ENCODE results near the gene METTL14. TPM values are rescaled to one million over a fixed set of nuclear protein-coding genes. Genes with fewer than 3 reads are reported as not detected.

Gene METTL14
- total RNA-seq, 2 experiments from 2014 or later: 45.1 to 48.4 TPM

DNA sequence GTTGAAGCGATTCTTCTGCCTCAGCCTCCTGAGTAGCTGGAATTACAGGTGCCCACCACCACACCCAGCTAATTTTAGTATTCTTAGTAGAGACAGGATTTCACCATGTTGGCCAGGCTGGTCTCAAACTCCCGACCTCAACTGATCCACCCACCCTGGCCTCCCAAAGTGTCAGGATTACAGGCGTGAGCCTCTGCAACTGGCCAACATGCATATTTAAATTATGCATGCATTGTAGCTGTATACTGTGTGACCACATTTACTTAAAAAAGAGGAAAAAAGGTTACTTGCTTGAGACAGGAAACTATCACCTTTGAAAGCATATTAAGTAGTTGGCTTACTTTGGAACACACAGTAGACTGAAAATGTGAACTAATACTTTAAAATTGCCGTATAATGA, 29.5 kb downstream of the METTL14 start:
- H3K9me3 Mint-ChIP-seq (ENCODE audit: low read depth): no peaks in the 10 kb centered on the region
- no peak overlapping the region for H3K4me3 Mint-ChIP-seq
- POLR2A ChIA-PET: no interaction called here
- intact Hi-C loops (cut with DNase I, micrococcal nuclease): no loop called here
- no peak overlapping the region for H3K27ac Mint-ChIP-seq
- H3K4me1 Mint-ChIP-seq: peaks cover 15% of the 10 kb centered on the region
- DNase-seq: no peak
- CTCF ChIA-PET: no interaction called here
- no peaks in the 10 kb centered on the region for H3K27me3 Mint-ChIP-seq
- ATAC-seq: no peak
- peaks cover 32% of the 10 kb centered on the region for H3K36me3 Mint-ChIP-seq (ENCODE audit: low read depth)

DNA sequence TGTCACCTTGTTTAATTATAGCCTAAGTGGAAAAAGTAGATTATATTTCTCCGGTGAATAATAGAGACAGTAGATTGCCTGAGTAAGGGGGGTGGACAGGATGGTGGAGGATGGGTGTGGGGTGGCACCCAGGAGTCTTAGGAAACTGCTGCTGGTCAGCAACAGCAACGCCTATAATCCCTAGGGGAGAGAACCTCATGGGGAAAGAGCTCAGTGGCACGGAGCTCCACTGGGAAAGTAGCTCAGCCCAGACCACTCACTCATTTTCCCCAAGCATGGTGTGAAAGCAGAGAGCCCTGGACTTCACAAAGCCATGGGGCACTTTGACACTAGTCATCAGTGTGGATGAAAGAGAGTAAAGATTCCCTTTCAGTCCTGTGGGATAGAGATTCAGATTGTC, 31.1 kb downstream of the METTL14 start:
- Mint-ChIP-seq H3K4me1 (peaks cover 15% of the 10 kb centered on the region), H3K27ac (no peak overlapping the region), H3K36me3 (ENCODE audit: low read depth) (peaks cover 19% of the 10 kb centered on the region), H3K9me3 (ENCODE audit: low read depth) (no peaks in the 10 kb centered on the region), H3K27me3 (no peaks in the 10 kb centered on the region), H3K4me3 (no peak overlapping the region)
- no peak for ATAC-seq
- ChIA-PET POLR2A (no interaction called here), CTCF (interaction anchor here (0.6 kb wide), 1 partner anchor 31 kb away, joined by 5 read pairs; the partner anchor contains the start of gene METTL14)
- intact Hi-C loops (cut with DNase I, micrococcal nuclease): no loop called here
- no peak for DNase-seq

DNA sequence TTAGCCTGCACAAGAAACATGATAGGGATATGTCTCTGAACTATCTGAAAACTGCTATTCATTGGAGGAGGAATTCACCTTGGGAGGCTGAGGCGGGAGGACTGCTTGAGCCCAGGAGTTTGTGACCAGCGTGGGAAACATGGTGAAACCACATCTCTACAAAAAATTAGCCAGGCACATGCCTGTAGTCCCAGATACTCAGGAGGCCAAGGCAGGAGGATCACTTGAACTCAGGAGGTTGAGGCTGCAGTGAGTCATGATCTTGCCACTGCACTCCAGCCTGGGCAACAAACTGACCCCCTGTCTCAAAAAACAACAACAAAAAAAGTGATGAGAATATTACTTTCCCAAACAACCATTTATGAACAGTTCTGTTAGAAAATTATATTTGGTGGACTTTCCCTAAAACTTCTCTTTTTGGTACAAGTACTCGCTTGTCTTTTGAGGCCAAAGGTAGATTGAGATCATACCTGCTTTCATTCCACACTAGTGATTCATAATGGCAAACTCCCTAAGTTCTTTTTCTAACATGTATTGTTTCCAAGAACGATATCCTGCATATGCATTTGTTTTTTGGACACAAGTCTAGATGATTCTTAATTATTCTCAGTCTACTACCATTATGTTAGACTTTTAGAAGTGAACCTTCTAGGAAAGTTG, 33.4 kb downstream of the METTL14 start:
- ChIA-PET POLR2A (no interaction called here), CTCF (no interaction called here)
- H3K36me3 Mint-ChIP-seq (ENCODE audit: low read depth): peaks cover 11% of the 10 kb centered on the region
- ATAC-seq (no peak), DNase-seq (no peak)
- H3K9me3 Mint-ChIP-seq (ENCODE audit: low read depth): no peaks in the 10 kb centered on the region
- H3K27ac Mint-ChIP-seq: no peak overlapping the region
- H3K4me3 Mint-ChIP-seq: no peak overlapping the region
- H3K4me1 Mint-ChIP-seq: no peaks in the 10 kb centered on the region
- intact Hi-C loops (cut with DNase I, micrococcal nuclease): no loop called here
- H3K27me3 Mint-ChIP-seq: no peaks in the 10 kb centered on the region

DNA sequence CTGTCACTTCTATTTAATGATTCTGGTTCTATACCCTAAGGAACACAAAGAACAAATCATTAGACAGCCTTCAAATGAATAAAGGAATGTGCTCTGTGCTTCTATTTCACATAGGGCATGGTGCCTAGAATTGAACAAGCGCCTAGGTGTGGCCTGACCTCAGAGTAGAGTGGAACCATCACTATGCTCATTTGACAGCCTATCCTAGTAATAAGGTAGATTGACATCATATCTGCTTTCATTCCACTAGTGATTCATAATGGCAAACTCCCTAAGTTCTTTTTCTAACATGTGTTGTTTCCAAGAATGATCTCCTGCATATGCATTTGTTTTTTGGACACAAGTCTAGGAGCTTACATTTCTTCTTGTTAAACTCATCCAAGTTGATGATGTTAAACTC, 36.6 kb downstream of the METTL14 start:
- H3K4me1 Mint-ChIP-seq: no peaks in the 10 kb centered on the region
- peaks cover 20% of the 10 kb centered on the region for H3K36me3 Mint-ChIP-seq (ENCODE audit: low read depth)
- no peak overlapping the region for H3K4me3 Mint-ChIP-seq
- no peak for DNase-seq
- no peaks in the 10 kb centered on the region for H3K27me3 Mint-ChIP-seq
- H3K9me3 Mint-ChIP-seq (ENCODE audit: low read depth): no peaks in the 10 kb centered on the region
- POLR2A ChIA-PET: no interaction called here
- no peak for ATAC-seq
- intact Hi-C loops (cut with DNase I, micrococcal nuclease): no loop called here
- H3K27ac Mint-ChIP-seq: no peak overlapping the region
- CTCF ChIA-PET: no interaction called here

DNA sequence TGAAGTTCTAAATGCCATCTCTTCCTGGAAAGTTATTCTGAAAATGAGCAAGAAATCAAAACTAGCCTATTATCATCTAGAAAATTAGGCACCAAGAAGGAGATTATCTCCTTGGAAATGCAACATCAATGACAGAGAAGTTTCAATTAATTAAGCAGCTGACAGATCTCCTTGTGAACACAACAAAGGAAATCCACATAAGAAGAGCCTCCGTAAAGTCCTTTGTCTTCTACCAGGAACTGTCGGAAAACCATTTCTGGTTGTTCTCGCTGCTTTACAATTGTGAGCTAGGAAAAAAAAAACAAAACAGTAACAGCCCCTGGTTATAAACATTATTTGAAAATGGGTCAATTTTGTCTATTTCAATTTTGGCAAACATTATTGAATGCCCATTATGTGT, 38.2 kb downstream of the METTL14 start:
- H3K27ac Mint-ChIP-seq: no peak overlapping the region
- intact Hi-C loops (cut with DNase I, micrococcal nuclease): no loop called here
- H3K27me3 Mint-ChIP-seq: no peaks in the 10 kb centered on the region
- H3K4me3 Mint-ChIP-seq: no peak overlapping the region
- ATAC-seq (no peak), DNase-seq (no peak)
- ChIA-PET CTCF (interaction anchor here (0.7 kb wide), 1 partner anchor 62 kb away, joined by 3 read pairs; no protein-coding TSS in a partner anchor), POLR2A (no interaction called here)
- peaks cover 19% of the 10 kb centered on the region for H3K36me3 Mint-ChIP-seq (ENCODE audit: low read depth)
- H3K4me1 Mint-ChIP-seq: no peaks in the 10 kb centered on the region
- H3K9me3 Mint-ChIP-seq (ENCODE audit: low read depth): no peaks in the 10 kb centered on the region

DNA sequence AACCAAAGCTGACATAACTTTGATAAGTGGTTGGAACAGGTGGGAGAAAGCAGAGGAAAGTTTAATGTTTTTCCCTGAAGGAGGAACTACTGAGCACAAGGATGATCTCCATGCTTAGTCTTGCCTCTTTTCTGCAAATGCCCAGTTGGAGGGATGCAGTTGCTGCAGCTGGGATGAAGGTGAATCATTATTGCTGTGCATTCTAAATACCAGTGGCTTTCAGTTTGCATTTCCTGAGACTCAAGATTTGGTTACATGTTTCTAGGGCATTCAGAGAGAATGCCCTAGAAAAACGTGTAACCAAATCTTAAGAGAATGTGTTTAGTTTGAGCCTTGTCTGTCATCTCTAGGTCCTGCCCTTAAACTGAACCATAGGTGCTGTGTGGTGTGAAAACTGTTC, 42.2 kb downstream of the METTL14 start:
- intact Hi-C loops (cut with DNase I, micrococcal nuclease): no loop called here

DNA sequence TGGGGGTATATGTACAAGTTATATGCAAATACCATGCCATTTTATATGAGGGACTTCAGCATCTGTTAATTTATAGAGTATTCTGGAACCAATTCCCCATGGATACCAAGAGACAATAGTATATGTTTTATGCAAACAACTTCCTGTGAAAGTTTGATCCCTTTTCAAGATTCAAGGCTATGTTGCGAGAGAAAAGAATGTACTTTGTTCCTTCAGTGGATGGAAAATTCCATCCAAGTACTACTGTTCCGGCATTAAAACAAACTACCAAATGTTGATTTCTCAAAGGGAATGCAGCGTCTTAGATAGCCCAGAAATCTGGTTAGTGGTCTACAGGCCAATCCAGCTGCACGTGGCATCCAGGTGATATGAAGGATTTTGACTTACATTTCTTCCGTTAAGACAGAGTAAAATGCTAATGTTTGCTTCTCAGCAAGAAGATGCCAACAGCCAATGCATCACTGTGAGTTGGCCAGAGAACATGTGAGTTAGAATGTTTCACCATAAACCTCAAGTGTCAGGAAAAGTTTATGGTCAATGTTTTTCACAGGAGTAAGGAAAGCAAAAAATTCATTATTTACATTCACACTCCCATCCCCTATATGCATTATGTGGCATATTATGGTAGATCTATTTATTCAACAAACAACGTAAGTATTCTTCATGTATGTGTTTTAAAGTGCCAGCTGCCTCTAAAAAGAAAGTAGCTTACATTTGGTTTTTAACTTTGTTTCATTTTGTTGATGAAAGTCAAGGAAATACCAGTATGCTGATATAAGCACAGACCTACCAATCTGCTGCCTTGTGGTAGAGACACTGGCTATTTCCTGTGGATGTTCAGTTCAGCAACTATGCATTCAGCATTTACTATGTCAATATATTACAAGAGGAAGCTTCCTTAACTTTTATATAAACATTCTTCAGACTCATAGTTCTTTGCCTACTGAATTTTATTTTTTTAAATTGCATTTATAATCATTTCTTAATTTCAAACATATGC, 44.4 kb downstream of the METTL14 start:
- intact Hi-C loops (cut with DNase I, micrococcal nuclease): no loop called here
- no peaks in the 10 kb centered on the region for H3K27me3 Mint-ChIP-seq
- peaks cover 16% of the 10 kb centered on the region for H3K4me1 Mint-ChIP-seq
- no peak for ATAC-seq
- no peaks in the 10 kb centered on the region for H3K9me3 Mint-ChIP-seq (ENCODE audit: low read depth)
- H3K4me3 Mint-ChIP-seq: no peak overlapping the region
- H3K27ac Mint-ChIP-seq: no peak overlapping the region
- H3K36me3 Mint-ChIP-seq (ENCODE audit: low read depth): peaks cover 39% of the 10 kb centered on the region
- POLR2A ChIA-PET: no interaction called here
- no peak for DNase-seq
- CTCF ChIA-PET: no interaction called here

More for the DNA sequence above, 42.2 kb downstream of the METTL14 start:
- CTCF ChIA-PET: interaction anchor here (1.2 kb wide), 1 partner anchor 18 kb away, joined by 5 read pairs; no protein-coding TSS in a partner anchor
- POLR2A ChIA-PET: interaction anchor here (0.6 kb wide), 1 partner anchor 27 kb away, joined by 3 read pairs; no protein-coding TSS in a partner anchor
- H3K27me3 Mint-ChIP-seq: no peaks in the 10 kb centered on the region
- peaks cover 16% of the 10 kb centered on the region for H3K4me1 Mint-ChIP-seq
- H3K9me3 Mint-ChIP-seq (ENCODE audit: low read depth): no peaks in the 10 kb centered on the region
- no peak overlapping the region for H3K4me3 Mint-ChIP-seq
- no peak overlapping the region for H3K27ac Mint-ChIP-seq
- H3K36me3 Mint-ChIP-seq (ENCODE audit: low read depth): peaks cover 33% of the 10 kb centered on the region
- ATAC-seq (no peak), DNase-seq (no peak)

DNA sequence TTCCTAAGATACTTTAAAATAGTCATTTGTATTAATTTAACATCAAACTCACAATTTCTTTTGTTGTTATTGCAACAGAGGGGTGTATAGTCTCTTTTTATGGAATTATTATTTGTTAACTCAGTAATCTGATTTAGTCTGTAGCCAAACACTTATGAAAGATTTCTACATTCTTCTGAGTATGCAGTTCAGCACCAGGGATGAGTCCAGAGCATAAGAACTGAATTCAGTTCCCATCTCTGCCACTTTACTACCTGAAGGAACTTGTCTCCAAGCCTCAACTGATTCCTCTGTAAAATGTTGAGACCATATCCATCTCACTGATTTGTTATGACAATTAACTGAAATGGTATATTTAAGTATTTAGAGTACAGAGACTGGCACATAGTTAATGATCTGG, 45.5 kb downstream of the METTL14 start:
- H3K36me3 Mint-ChIP-seq (ENCODE audit: low read depth): peaks cover 38% of the 10 kb centered on the region
- DNase-seq (no peak), ATAC-seq (no peak)
- CTCF ChIA-PET: interaction anchor here (1.1 kb wide), 1 partner anchor 35 kb away, joined by 3 read pairs; no protein-coding TSS in a partner anchor
- no peaks in the 10 kb centered on the region for H3K9me3 Mint-ChIP-seq (ENCODE audit: low read depth)
- POLR2A ChIA-PET: no interaction called here
- peaks cover 16% of the 10 kb centered on the region for H3K4me1 Mint-ChIP-seq
- no peak overlapping the region for H3K27ac Mint-ChIP-seq
- intact Hi-C loops (cut with DNase I, micrococcal nuclease): no loop called here
- H3K27me3 Mint-ChIP-seq: no peaks in the 10 kb centered on the region
- no peak overlapping the region for H3K4me3 Mint-ChIP-seq

DNA sequence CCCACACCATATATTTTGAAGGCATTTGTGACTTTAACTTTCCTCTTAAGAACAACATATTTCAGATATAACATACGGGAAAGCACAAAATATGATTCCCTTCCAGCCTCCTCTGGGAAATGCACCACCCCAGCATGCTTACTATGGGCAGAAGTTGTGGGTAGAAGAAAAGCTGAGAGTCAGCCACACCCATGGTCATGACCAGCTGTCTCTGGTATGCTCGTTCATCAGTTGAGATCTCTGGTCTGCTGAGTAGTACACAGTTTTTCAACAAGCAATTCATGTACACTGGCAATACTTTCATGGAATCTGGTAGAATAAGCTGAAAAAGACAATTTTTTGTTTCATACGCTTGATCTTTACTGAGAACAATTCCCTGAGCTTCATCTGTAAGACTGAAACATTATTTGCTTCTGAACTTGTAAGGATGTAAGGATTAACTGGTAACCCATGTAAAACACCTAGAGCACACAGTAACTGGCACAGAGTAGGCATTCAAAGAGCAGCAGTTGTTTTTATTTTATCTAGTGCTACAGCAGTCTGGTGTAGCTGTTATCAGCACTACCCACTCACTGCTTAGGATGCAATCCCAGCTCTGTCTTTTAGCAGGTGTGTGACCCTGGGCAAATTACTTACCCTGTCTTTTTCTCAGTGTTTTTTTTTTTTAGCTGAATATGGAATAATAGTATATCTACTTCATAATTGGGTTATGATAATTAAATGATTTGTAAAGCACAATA, 47.6 kb downstream of the METTL14 start:
- POLR2A ChIA-PET: interaction anchor here (0.6 kb wide), 2 partner anchors 22 to 128 kb away, joined by 3 to 4 read pairs; no protein-coding TSS in a partner anchor
- Mint-ChIP-seq H3K9me3 (ENCODE audit: low read depth) (no peaks in the 10 kb centered on the region), H3K27me3 (no peaks in the 10 kb centered on the region), H3K4me3 (no peak overlapping the region), H3K4me1 (peaks cover 16% of the 10 kb centered on the region), H3K27ac (no peak overlapping the region), H3K36me3 (ENCODE audit: low read depth) (peaks cover 29% of the 10 kb centered on the region)
- DNase-seq: no peak
- intact Hi-C loops (cut with DNase I, micrococcal nuclease): no loop called here
- ATAC-seq: no peak
- CTCF ChIA-PET: interaction anchor here (0.9 kb wide), 1 partner anchor 25 kb away, joined by 3 read pairs; no protein-coding TSS in a partner anchor

DNA sequence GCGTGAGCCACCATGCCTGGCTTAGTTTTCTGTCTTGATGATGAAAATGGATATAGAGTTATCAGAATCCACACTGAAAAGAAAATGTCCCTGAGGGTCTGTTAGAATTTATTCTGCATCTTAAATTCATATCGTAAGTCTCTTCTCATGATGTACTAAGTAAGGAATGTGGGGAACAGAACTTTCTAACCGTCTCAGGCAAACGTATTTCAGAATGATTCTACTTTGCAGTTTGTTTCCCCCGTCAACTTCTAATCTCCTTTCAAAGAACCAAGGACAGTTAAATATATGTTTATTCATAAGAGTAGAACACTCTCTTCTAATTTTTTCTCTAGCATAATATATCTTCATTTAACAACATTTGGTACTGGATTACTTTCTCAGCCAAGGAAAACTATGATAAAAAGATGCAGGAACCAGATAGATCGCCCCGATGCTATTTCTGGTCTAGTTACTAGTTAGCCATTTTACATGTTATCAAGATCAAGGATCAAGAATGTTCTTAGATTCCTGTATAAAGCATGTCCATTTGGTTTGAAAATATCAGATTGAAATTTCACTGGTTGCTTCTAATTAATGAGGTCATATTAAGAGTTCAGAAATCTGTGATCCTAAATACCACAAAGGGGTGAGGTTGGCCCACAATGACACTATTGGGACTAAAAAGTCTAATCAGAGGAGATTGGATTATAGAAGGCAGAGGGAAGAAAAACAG, 49.5 kb downstream of the METTL14 start:
- CTCF ChIA-PET: interaction anchor here (0.6 to 0.8 kb wide), 3 partner anchors 15 to 294 kb away, joined by 3 read pairs; no protein-coding TSS in a partner anchor
- intact Hi-C loops (cut with DNase I, micrococcal nuclease): no loop called here

DNA sequence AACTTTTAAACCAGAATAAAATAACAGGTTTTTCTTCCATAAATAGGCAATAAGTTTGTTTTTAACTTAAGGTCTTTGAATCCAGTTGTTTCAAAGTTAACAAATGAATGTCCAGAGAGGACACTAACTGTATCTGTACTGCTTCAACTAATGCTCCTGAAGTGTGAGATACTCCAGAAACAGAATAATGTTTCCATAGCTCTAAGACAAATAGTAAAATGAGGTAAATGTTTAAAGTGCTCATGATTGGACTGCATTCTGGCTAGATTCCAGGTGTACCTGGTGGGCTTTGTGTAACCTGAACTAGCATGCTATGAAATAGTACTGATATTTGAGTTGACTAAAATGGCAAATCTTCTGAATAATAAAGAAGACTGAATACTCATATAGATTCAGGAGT, 51.7 kb downstream of the METTL14 start:
- Mint-ChIP-seq H3K4me3 (no peak overlapping the region), H3K4me1 (no peaks in the 10 kb centered on the region), H3K36me3 (ENCODE audit: low read depth) (peaks cover 23% of the 10 kb centered on the region), H3K27me3 (no peaks in the 10 kb centered on the region), H3K27ac (no peak overlapping the region), H3K9me3 (ENCODE audit: low read depth) (no peaks in the 10 kb centered on the region)
- intact Hi-C loops (cut with DNase I, micrococcal nuclease): no loop called here
- ATAC-seq (no peak), DNase-seq (no peak)
- CTCF ChIA-PET: interaction anchor here (1.3 to 1.6 kb wide), 2 partner anchors 9 to 16 kb away, joined by 4 read pairs; no protein-coding TSS in a partner anchor
- POLR2A ChIA-PET: no interaction called here

More for the DNA sequence above, 49.5 kb downstream of the METTL14 start:
- H3K9me3 Mint-ChIP-seq (ENCODE audit: low read depth): no peaks in the 10 kb centered on the region
- no peaks in the 10 kb centered on the region for H3K27me3 Mint-ChIP-seq
- H3K4me1 Mint-ChIP-seq: peaks cover 11% of the 10 kb centered on the region
- POLR2A ChIA-PET: no interaction called here
- DNase-seq: no peak
- H3K27ac Mint-ChIP-seq: no peak overlapping the region
- peaks cover 22% of the 10 kb centered on the region for H3K36me3 Mint-ChIP-seq (ENCODE audit: low read depth)
- H3K4me3 Mint-ChIP-seq: no peak overlapping the region
- ATAC-seq: no peak
